H1 (cell line): ENCODE results near the gene ULK1. TPM values are rescaled to one million over a fixed set of nuclear protein-coding genes. Genes with fewer than 3 reads are reported as not detected.

Source experiments
- CTCF ChIA-PET: fragments of 300-600 bp; sonication (Branson Sonifier 250); formaldehyde crosslinking; loops from one replicate; lab custom pipeline; 2021; ENCODE audit not compliant: partially characterized antibody; lab: Charles Lee
- POLR2A ChIA-PET: fragments of 300-600 bp; sonication (Branson Sonifier 250); formaldehyde crosslinking; loops from one replicate; lab custom pipeline; 2021; ENCODE audit warnings: inconsistent platforms; ENCODE audit not compliant: partially characterized antibody; lab: Charles Lee
- DNase-seq, 2 experiments: peaks; one replicate each; pipeline versions ENCODE4 v3.0.0 to v3.0.0-alpha.2; 2010 to 2022; ENCODE audit warnings: low spot score in 2 of 2, low read depth in 1 of 2, mixed read lengths in 1 of 2
- FAIRE-seq: peaks from 2 replicates; lab custom pipeline; 2011; peaks lifted over from hg19 to GRCh38; lab: Jason Lieb, UNC
- H2AFZ ChIP-seq: 2 replicates; pipeline ENCODE4 v1.8.1; 2012; ENCODE audit warnings: low read length, inconsistent platforms
- H2AK5ac ChIP-seq: 2 replicates; pipeline ENCODE4 v1.6.1; 2013; ENCODE audit warnings: low read depth, low read length
- H2BK120ac ChIP-seq: replicated peaks from 2 replicates; pipeline ENCODE3; 2013; ENCODE audit warnings: low read depth, low read length, inconsistent platforms
- H2BK12ac ChIP-seq: 2 replicates; pipeline ENCODE4 v1.6.1; 2013; ENCODE audit warnings: low read depth, low read length
- H2BK15ac ChIP-seq: 2 replicates; pipeline ENCODE4 v1.6.1; 2013; ENCODE audit warnings: low read length
- H2BK20ac ChIP-seq: 2 replicates; pipeline ENCODE4 v1.6.1; 2013; ENCODE audit warnings: low read length
- H2BK5ac ChIP-seq: 2 replicates; pipeline ENCODE4 v1.6.1; 2013; ENCODE audit warnings: low read depth, low read length
- H3K14ac ChIP-seq: 2 replicates; pipeline ENCODE4 v1.6.1; 2013; ENCODE audit warnings: inconsistent platforms; ENCODE audit not compliant: insufficient read length
- H3K18ac ChIP-seq: 2 replicates; pipeline ENCODE4 v1.6.1; 2013; ENCODE audit warnings: low read length; ENCODE audit errors: extremely low read depth
- H3K23ac ChIP-seq: 2 replicates; pipeline ENCODE4 v1.6.1; 2013; ENCODE audit warnings: inconsistent platforms; ENCODE audit not compliant: insufficient read length
- H3K23me2 ChIP-seq: 2 replicates; pipeline ENCODE4 v1.6.1; 2013; ENCODE audit warnings: low read depth, low read length
- H3K27ac ChIP-seq: 2 replicates; pipeline ENCODE4 v1.6.1; 2011; ENCODE audit warnings: low read depth, low read length, inconsistent platforms
- H3K27me3 ChIP-seq, 4 experiments: replicated peaks in 1 of 4; 1 replicate in 1 of 4; 2 replicates in 3 of 4; pipeline versions ENCODE4 v1.6.1 to v1.8.1; 2011 to 2013; ENCODE audit warnings: low read length in 3 of 4, mild to moderate bottlenecking in 3 of 4, inconsistent platforms in 2 of 4, mixed read lengths in 2 of 4, moderate library complexity in 1 of 4; ENCODE audit not compliant: control insufficient read depth in 3 of 4, insufficient read depth in 3 of 4; ENCODE audit errors: extremely low read depth in 1 of 4
- H3K36me3 ChIP-seq, 4 experiments: 2 replicates each; pipeline versions ENCODE4 v1.6.1 to v1.8.1; 2011 to 2013; ENCODE audit warnings: mild to moderate bottlenecking in 4 of 4, low read length in 3 of 4, moderate library complexity in 2 of 4, control low read depth in 1 of 4, inconsistent platforms in 1 of 4; ENCODE audit not compliant: insufficient read depth in 4 of 4, control insufficient read depth in 2 of 4
- H3K4ac ChIP-seq: replicated peaks from 2 replicates; pipeline ENCODE3; 2013; ENCODE audit warnings: low read length, low read depth, mixed read lengths, inconsistent platforms; ENCODE audit not compliant: insufficient read length
- H3K4me1 ChIP-seq, 4 experiments: replicated peaks in 1 of 4; 1 replicate in 1 of 4; 2 replicates in 3 of 4; pipeline versions ENCODE4 v1.6.1 to v1.8.1; 2011 to 2013; ENCODE audit warnings: low read length in 3 of 4, inconsistent platforms in 2 of 4, mixed read lengths in 1 of 4; ENCODE audit not compliant: insufficient read depth in 4 of 4, control insufficient read depth in 3 of 4
- H3K4me2 ChIP-seq, 2 experiments: 2 replicates each; pipeline versions ENCODE4 v1.6.1 to v1.8.1; 2011 to 2013; ENCODE audit warnings: low read depth in 2 of 2, low read length in 2 of 2, control low read depth in 1 of 2, inconsistent platforms in 1 of 2, mild to moderate bottlenecking in 1 of 2; ENCODE audit not compliant: insufficient read depth in 1 of 2
- H3K4me3 ChIP-seq, 4 experiments: fragments of 200-600, 300-600 bp in 1 of 4; sonication (generic), shearing (Covaris generic), sonication (Bioruptor Twin) in 1 of 4; 2 replicates each; pipeline versions ENCODE4 v1.5.1 to v1.8.1; 2011 to 2016; ENCODE audit warnings: low read length in 4 of 4, low read depth in 3 of 4, control low read depth in 2 of 4, inconsistent platforms in 2 of 4, mild to moderate bottlenecking in 2 of 4, mixed read lengths in 1 of 4, moderate library complexity in 1 of 4; ENCODE audit not compliant: insufficient read depth in 2 of 4; ENCODE audit errors: extremely low read depth in 1 of 4
- H3K56ac ChIP-seq: replicated peaks from 2 replicates; pipeline ENCODE3; 2013; ENCODE audit warnings: low read depth, mild to moderate bottlenecking, mixed read lengths, low read length, inconsistent platforms; ENCODE audit not compliant: insufficient read length
- H3K79me1 ChIP-seq: 2 replicates; pipeline ENCODE4 v1.6.1; 2013; ENCODE audit warnings: low read depth, low read length, control low read depth
- H3K79me2 ChIP-seq, 2 experiments: 2 replicates each; pipeline versions ENCODE4 v1.6.1 to v1.8.1; 2012 to 2013; ENCODE audit warnings: low read length in 2 of 2, mild to moderate bottlenecking in 2 of 2, inconsistent platforms in 1 of 2; ENCODE audit not compliant: insufficient read depth in 2 of 2, control insufficient read depth in 1 of 2
- H3K9ac ChIP-seq, 4 experiments: replicated peaks in 1 of 4; 1 replicate in 1 of 4; 2 replicates in 3 of 4; pipeline versions ENCODE4 v1.6.1 to v1.8.1; 2011 to 2013; ENCODE audit warnings: low read depth in 3 of 4, low read length in 3 of 4, control low read depth in 2 of 4, mild to moderate bottlenecking in 2 of 4, moderate library complexity in 2 of 4, inconsistent platforms in 1 of 4; ENCODE audit errors: extremely low read depth in 1 of 4
- H3K9me3 ChIP-seq, 2 experiments: 2 replicates each; pipeline versions ENCODE4 v1.6.1 to v1.8.1; 2012 to 2013; ENCODE audit warnings: mild to moderate bottlenecking in 2 of 2, moderate library complexity in 2 of 2, control low read depth in 1 of 2, inconsistent platforms in 1 of 2, low read depth in 1 of 2, low read length in 1 of 2, mixed read lengths in 1 of 2; ENCODE audit not compliant: insufficient read depth in 2 of 2
- H4K20me1 ChIP-seq, 2 experiments: replicated peaks in 1 of 2; 2 replicates each; pipeline versions ENCODE3 to v1.8.1; 2011 to 2013; ENCODE audit warnings: inconsistent platforms in 2 of 2, low read length in 2 of 2, mild to moderate bottlenecking in 1 of 2; ENCODE audit not compliant: insufficient read depth in 2 of 2, control insufficient read depth in 1 of 2
- H4K5ac ChIP-seq: 2 replicates; pipeline ENCODE4 v1.6.1; 2013; ENCODE audit warnings: low read length, low read depth, mixed read lengths, inconsistent platforms; ENCODE audit not compliant: insufficient read length
- H4K8ac ChIP-seq: 2 replicates; pipeline ENCODE4 v1.8.0; 2013; ENCODE audit warnings: mild to moderate bottlenecking, moderate library complexity, low read length, inconsistent platforms; ENCODE audit not compliant: insufficient read depth; ENCODE audit errors: extremely low read depth
- H4K91ac ChIP-seq: replicated peaks from 2 replicates; pipeline ENCODE3; 2013; ENCODE audit warnings: low read length, mixed read lengths, inconsistent platforms; ENCODE audit not compliant: insufficient read length
- BCL11A ChIP-seq, 2 experiments: IDR thresholded peaks; one replicate each; pipeline ENCODE4 v1.6.1; 2011; ENCODE audit warnings: low read depth in 2 of 2, low read length in 2 of 2, mild to moderate bottlenecking in 2 of 2
- CHD2 ChIP-seq: IDR thresholded peaks from 2 replicates; pipeline ENCODE4 v1.6.1; 2012; ENCODE audit warnings: low read length, improper control_type of control experiment
- CREB1 ChIP-seq: IDR thresholded peaks from 2 replicates; pipeline ENCODE4 v1.6.1; 2012; ENCODE audit warnings: inconsistent platforms
- EGR1 ChIP-seq: IDR thresholded peaks from 2 replicates; pipeline ENCODE4 v1.6.1; 2011; ENCODE audit warnings: low read depth, low read length, borderline replicate concordance
- EP300 ChIP-seq, 2 experiments: IDR thresholded peaks; 1 replicate in 1 of 2; 2 replicates in 1 of 2; pipeline ENCODE4 v1.6.1; 2011 to 2012; ENCODE audit warnings: low read depth in 2 of 2, low read length in 2 of 2, mild to moderate bottlenecking in 2 of 2, borderline replicate concordance in 1 of 2, inconsistent platforms in 1 of 2, moderate library complexity in 1 of 2
- HDAC2 ChIP-seq, 2 experiments: fragments of 300-600 bp in 1 of 2; sonication (generic) in 1 of 2; IDR thresholded peaks; 2 replicates each; pipeline ENCODE4 v1.6.1; 2011 to 2012; ENCODE audit warnings: low read depth in 2 of 2, low read length in 2 of 2, mild to moderate bottlenecking in 2 of 2, moderate library complexity in 2 of 2, borderline replicate concordance in 1 of 2, inconsistent platforms in 1 of 2
- SIN3A ChIP-seq, 2 experiments: IDR thresholded peaks in 1 of 2; conservative IDR thresholded peaks in 1 of 2; 2 replicates each; pipeline ENCODE4 v1.6.1; 2011 to 2012; ENCODE audit warnings: low read length in 2 of 2, improper control_type of control experiment in 1 of 2, low read depth in 1 of 2, mild to moderate bottlenecking in 1 of 2
- SRF ChIP-seq: IDR thresholded peaks from 2 replicates; pipeline ENCODE4 v1.6.1; 2011; ENCODE audit warnings: mild to moderate bottlenecking, low read depth, low read length, moderate library complexity
- TAF1 ChIP-seq: IDR thresholded peaks from 2 replicates; pipeline ENCODE4 v1.6.1; 2011; ENCODE audit warnings: mild to moderate bottlenecking, low read depth, low read length
- TEAD4 ChIP-seq: IDR thresholded peaks from 2 replicates; pipeline ENCODE4 v1.6.1; 2012; ENCODE audit warnings: low read depth, low read length, inconsistent platforms, mixed read lengths
- WGBS, 2 experiments: shearing (Covaris generic) in 1 of 2; methylation state at CpG; one replicate each; pipeline versions ENCODE4 v1.1.6 to v1.1.7; 2013 to 2015; ENCODE audit warnings: low lambda C conversion rate in 2 of 2, mixed read lengths in 2 of 2, inconsistent platforms in 1 of 2, low coverage in 1 of 2, missing lambda C conversion rate in 1 of 2; ENCODE audit not compliant: insufficient replicate concordance in 2 of 2, insufficient coverage in 1 of 2, insufficient read length in 1 of 2; ENCODE audit errors: extremely low coverage in 1 of 2, missing lambda C conversion rate in 1 of 2; 5-methylcytosine and 5-hydroxymethylcytosine counted together
- polyA plus RNA-seq, 7 experiments: library from polyadenylated mRNA; depleted of rRNA in 3 of 7; stranded (reverse) in 5 of 7; unstranded in 2 of 7; fragments of >200 nt in 5 of 7; fragments of 200-250 nt in 2 of 7; gene quantifications; 1 replicate in 5 of 7; 2 replicates in 1 of 7; 4 replicates in 1 of 7; pipeline versions ENCODE4 v1.2.1 to v1.2.3, GENCODE V29; 2011 to 2013; ENCODE audit warnings: missing spikeins in 2 of 7, mixed read lengths in 2 of 7
- total RNA-seq: library from RNA; stranded (reverse); fragmentation: NEBNext Ultra II Directional; extraction: Animal tissue kit (Norgen Biotek cat#: 25700); gene quantifications from 2 replicates; pipeline ENCODE4 v1.2.1, GENCODE V29; 2021

The ULK1 gene
- total and polyA plus RNA-seq, 2 of the 8 experiments (the other 6 are each of a cell fraction or from before 2014, with no cell fraction given) = 13.0 to 44.1 TPM

DNA sequence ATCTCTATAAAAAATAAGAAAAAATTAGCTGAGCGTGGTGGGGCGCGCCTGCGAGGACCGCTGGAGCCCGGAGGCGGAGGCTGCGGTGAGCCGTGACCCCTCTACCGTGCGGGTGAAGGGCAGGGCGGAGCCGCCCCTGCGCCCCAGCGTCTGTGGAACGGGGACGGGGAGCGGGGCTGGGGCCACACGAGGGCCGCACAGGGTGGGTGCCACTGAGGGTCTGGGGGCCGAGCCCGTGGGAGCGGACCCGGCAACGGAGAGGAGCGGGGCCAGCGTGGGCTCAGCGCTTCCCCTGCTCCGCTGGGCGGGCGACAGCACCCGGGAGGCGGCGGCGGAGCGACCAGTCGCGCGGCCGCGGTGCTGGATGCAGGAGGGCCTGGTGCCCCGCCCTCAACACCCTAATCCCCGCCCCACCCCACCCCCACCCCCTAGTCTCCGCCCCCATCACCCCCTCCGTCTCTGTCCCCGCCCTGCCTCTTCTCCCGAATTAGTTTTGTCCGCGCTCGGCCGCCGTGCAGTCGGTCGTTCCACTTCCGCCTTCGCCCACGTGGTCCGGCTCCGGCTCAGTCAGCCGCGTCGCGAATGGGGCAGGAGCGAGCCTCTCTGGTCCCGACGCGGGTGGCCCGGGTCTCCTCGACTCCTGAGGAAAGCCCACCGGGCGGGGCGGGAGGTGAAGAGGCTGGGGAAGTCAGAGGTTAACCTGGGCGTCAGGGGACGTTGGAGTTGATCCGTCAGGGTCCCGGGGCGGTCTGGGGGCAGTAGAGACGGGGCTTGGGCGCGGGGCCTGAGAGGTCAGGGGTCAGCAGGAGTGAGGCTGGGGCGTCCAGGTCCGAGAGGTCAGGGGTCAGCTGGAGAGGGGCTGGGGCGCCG is 34.5 kb downstream of the ULK1 start, which contains the start of gene PUS1:
Gene PUS1, plus strand, starts transcription at position 566 of the 870 bp plus-strand sequence. CDS start 447 bp downstream, outside the sequence.
- Histone ChIP-seq H2BK5ac (peak within 1 kb of the TSS; percentile 71; the same call in 1 of the 2 replicates), H3K79me1 (peaks cover 8% of the 10 kb centered on the region), H2AFZ (no peak within 1 kb of the TSS), H3K18ac (peak within 1 kb of the TSS; percentile 83), H3K9ac (peak within 1 kb of the TSS; percentile 74 to 79 (median 76)), H3K27ac (peak within 1 kb of the TSS; percentile 16; the same call in 1 of the 2 replicates), H2BK15ac (no peak within 1 kb of the TSS), H3K27me3 (no peaks in the 10 kb centered on the region), H3K14ac (no peak within 1 kb of the TSS), H2BK12ac (0 out of 2 replicates have a peak within 1 kb of the TSS, but pooled peaks have one; percentile 5), H3K56ac (no peak within 1 kb of the TSS), H2BK20ac (no peak within 1 kb of the TSS), H4K20me1 (peaks cover 3 to 10% of the 10 kb centered on the region in 2 experiments), H3K23ac (no peak within 1 kb of the TSS), H2BK120ac (no peak within 1 kb of the TSS), H3K36me3 (peaks cover 18 to 33% (median 22%) of the 10 kb centered on the region in 4 experiments), H3K9me3 (no peaks in the 10 kb centered on the region; a peak in 1 of 4 replicates), H4K8ac (peak within 1 kb of the TSS; percentile 98), H2AK5ac (no peak within 1 kb of the TSS), H4K5ac (peak within 1 kb of the TSS; percentile 92), H3K4ac (peak within 1 kb of the TSS; percentile 85), H3K23me2 (peaks cover 6% of the 10 kb centered on the region; the same call in 1 of the 2 replicates), H4K91ac (peak within 1 kb of the TSS; percentile 47), H3K4me1 (peaks cover 0 to 7% (median 2%) of the 10 kb centered on the region in 4 experiments; a peak in 2 of 7 replicates), H3K79me2 (peaks cover 0 to 16% of the 10 kb centered on the region in 2 experiments; a peak in 3 of 4 replicates), H3K4me3 (peak within 1 kb of the TSS; percentile 50 to 85 (median 74)), H3K4me2 (peak within 1 kb of the TSS; percentile 91 to 99)
- POLR2A ChIA-PET = interaction anchor here (0.6 to 5.2 kb wide), 27 partner anchors 10 to 781 kb away, joined by 3 to 33 read pairs (median 5); partner anchors contain the start of gene EP400
- CTCF ChIA-PET = interaction anchor here (1.0 to 1.9 kb wide), 2 partner anchors 12 to 73 kb away, joined by 3 to 6 read pairs; no protein-coding TSS in a partner anchor
- WGBS, 2 experiments = 1% methylated on average over 44 of the region's 84 CpGs; no CpG with 5 or more reads in 1 of the 2 experiments
- FAIRE-seq (no peak), DNase-seq (peak; percentile 79 to 93)
- TF ChIP-seq TAF1 (peak; percentile 85), CREB1 (peak; percentile 54; the same call in 1 of the 2 replicates), TEAD4 (no peak), SIN3A (conservative IDR thresholded peaks at IDR 0.05 in 1 of 2, IDR thresholded peaks at IDR 0.05 in 1 of 2; ENCODE audit: low read depth in 1 of 2, low read length in 2 of 2) (peak; percentile 93 to 96), CHD2 (no peak), BCL11A (IDR thresholded peaks at IDR 0.05; ENCODE audit: low read depth in 2 of 2, low read length in 2 of 2) (no peak), SRF (no peak), HDAC2 (IDR thresholded peaks at IDR 0.05; ENCODE audit: borderline replicate concordance in 1 of 2, low read depth in 2 of 2, low read length in 2 of 2) (peak in 1 of 2 experiments; percentile 12; a peak in 1 of 4 replicates), EP300 (IDR thresholded peaks at IDR 0.05; ENCODE audit: borderline replicate concordance in 1 of 2, low read depth in 2 of 2, low read length in 2 of 2) (no peak), EGR1 (no peak; the same call in 1 of the 2 replicates)
